EL (cell line): ENCODE data around the gene RAB24.

Experiments used
- DNase-seq: peaks from one replicate; pipeline ENCODE4 v3.0.0-alpha.2; 2016

RAB24 gene

GRCh38 chr5:177332896-177333260 lies 29.4 kb upstream of the RAB24 start:
- DNase-seq, result no peak

- DNase-seq, result no peak
Observed at GRCh38 chr5:177332031-177332895, 28.7 kb upstream of the RAB24 start.

GRCh38 chr5:177330991-177331842 lies 27.7 kb upstream of the RAB24 start:
- no peak for DNase-seq

DNA sequence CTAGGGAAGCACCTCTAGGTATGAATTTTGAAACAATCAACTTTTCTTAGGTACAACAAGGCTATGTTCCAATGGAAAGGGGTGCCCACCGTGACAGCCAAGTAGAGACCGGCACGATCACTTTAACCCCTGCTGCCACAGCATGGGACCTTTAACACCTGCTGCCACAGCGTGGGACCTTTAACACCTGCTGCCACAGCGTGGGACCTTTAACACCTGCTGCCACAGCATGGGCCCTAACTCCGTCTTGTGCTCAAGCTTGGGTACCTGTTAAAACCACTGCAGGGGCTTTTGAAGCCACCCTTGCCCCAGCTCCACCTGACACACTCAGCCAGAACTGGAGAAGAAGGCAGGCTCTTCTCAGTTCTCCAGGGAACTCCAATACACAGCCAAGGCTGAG lies 26.4 kb upstream of the RAB24 start:
- no peak for DNase-seq

DNA sequence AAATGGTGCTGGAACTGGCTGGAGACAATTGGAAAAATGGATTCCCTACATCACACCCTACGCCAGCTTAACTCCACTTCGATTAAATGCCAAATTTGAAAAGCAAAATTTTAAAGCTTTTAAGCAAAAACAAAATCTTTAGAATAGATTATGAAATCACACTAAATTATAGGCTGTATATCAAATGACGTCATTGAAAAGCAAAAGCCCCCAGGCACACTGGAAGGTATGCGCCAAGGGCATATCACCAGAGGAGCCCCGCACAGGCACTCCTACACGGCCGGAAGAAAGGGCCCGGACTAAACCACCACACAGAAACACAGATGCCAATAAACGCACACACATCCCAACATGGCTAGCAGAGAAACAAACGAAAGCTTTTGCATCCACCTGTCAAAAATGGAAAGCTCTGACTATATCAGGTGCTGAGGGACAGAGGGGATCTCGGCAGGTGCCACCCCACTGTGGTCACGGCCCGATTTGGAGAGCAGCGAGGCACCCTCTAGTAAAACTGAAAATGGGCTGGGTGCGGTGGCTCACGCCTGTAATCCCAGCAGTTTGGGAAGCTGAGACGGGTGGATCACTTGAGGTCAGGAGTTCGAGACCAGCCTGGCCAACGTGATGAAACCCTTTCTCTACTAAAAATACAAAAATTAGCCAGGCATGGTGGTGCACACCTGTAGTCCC lies 25.2 kb upstream of the RAB24 start:
- DNase-seq, result no peak

DNA sequence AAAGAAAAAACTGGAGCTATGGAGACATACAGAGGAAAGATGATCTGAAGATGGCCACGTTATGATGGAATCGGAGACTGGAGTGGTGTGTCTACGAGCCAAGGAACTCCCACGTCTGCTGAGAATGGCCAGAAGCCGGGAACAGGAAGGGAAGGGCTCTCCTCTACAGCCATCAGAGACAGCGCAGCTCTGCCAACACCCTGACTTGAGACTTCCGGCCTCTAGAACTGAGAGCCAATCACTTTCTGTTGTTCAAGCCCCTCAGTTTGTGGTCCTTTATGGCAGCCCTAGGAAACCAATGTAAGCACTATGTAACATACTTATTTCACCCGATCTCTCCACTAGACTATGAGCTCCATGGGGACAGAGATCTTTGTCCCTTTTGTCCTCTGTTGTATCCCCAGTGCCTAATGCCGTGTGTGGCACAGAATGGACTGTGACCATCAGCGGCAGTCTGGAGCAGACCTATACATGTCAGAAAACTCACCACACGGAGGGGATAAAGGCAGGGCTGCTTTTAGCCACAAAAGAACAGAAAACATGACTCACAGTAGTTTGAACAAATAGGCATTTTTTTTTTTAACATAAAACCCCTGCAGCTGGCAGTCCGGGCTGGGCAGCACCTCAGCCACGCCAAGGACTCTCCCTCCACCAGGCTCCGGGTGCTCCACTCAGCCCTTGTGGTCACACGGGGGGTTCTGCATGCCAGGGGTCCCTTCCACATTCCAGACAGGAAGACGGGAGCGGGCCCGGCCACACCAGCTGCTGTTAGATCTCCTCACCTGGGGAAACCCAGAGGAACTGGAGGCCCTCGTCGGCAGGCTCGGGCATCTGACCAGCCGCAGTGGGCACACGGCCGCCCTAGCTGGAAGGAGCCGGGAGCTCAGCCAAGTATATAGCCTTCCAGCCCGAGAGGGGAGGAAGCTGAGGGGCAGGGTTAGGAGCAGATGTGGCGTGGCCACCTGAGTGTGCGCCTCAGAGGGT lies 24.3 kb upstream of the RAB24 start:
- DNase-seq, result no peak

- DNase-seq, result peak; percentile 22
Observed at GRCh38 chr5:177325868-177326381, 22.4 kb upstream of the RAB24 start.

- no peak for DNase-seq
Observed at GRCh38 chr5:177320879-177321278, 17.4 kb upstream of the RAB24 start.

DNA sequence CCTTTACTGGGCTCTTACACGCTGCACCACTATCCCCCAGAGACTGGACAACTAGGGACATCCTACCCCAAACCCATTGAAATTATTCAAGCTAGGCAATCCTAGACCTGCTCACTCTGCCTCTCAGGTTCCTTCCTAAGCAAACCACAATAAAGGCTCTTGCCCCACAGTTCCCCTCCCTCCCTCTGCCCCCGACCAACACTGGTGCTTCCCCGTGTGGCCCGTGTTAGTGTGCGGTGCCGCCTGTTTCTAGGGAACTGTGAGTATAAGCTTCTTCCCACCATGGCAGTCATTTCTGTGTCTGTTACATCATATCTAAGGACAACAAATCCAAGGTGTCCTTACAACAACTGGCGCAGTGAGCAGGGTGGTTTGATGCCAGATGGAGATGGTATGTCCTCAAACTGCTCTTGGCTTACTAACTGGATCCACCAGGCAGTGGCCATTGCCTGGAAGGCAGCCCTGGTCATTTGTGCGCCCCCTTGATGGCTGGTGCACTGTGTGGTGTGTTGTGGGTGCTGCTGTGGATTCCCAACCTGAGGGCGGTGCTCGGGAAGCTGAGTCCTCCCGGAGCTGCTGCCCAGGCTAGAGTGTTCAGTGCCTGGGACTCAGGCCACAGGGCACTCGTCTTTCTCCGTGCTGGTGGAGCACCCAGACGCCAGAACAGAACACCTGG lies 16.5 kb upstream of the RAB24 start:
- DNase-seq, result no peak

- DNase-seq, result peak; percentile 74
Observed at GRCh38 chr5:177317959-177318377, 14.4 kb upstream of the RAB24 start.

GRCh38 chr5:177316005-177316404 lies 12.5 kb upstream of the RAB24 start:
- no peak for DNase-seq

DNA sequence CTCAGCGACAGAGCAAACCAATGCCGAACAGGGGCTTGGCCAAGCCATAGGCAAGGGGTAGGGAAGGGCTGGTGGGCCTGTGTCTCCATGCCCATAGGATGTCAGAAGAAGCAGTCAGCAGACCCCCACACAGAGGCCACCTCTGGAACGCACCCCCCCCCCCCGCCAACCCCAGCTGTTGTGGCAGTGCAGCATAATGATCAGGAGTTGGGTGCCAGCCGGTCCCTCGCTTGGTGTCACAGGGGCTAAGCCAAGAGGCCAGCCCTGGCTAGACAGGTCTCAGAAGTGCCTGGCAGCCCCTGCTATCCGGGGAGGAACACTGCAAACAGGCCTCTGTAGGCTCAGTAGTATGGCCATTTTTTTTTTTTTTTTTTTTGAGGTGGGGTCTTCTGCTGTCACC lies 11.9 kb upstream of the RAB24 start:
- no peak for DNase-seq

GRCh38 chr5:177314376-177315342 lies 11.1 kb upstream of the RAB24 start:
- DNase-seq, result no peak

- no peak for DNase-seq
Observed at GRCh38 chr5:177313561-177314259, 10.2 kb upstream of the RAB24 start.

DNA sequence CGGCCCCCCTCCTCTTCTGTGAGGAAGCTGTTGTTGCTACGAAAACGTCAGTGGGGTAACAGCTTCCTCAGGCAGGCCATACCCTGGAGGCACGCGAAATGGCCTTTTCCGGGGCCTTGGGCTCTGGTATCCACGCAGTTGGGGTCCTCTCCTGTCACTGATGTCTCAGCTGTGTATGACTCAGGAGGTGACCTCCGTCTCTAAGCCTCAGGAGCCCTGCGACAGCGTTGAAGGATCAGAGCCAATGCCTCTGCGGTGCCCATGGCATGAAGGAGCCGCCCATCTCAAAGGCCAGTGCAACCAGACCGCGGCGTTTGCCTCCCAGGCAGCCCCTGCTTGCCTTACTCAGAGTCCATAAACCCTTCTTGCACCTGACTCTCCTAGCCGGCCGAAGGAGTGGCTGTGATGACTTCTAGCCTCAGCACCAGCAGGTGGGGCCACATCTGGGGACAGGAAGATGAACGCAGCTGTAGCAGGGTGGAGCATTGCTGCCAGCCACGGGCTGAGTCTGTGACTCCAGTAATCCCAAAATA lies 9.2 kb upstream of the RAB24 start:
- DNase-seq, result no peak

DNA sequence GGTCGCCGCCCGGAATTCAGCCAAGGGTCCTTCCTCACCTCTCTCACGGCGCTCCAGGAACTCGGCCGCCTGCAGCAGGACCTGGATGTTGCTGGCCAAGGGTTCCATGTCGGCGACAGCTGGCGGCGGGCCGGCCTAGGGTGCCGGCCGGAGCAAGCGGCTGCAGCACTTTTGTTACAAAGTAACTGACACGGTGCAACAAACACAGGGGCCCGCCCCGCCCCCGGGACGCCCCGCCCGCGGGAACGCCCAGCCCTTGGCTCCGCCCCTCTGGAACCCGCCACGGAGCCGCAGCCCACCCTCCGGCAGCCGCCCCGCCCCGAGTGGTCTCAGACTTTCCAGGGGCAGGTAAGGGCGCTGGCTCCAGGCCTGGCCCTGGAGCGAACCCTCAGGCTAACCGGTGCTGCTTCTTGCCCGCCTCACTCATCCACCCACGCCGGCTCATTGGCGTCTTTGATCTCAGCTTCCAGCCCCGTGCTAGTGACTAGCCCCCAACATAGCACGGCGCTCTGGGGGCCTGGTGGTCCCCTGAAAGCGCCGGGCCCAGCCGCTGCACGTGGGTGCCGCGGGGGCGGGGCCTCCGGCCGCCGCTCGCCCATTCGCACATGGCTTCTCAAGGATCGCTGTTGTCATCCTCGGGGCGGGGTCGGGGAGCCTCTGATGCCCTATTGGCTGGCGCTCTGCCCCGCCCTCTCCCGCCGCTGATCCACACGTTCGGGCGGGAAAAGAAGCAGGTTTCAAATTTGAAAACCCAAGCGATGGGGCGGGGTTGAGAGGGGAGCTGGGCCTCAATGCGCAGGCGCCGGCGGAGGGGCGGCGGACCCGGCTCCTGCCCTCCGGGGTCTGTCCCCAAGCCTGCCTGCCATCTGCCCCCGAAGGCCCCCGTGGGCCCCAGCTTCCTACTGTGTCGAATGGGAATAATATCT lies 8.5 kb upstream of the RAB24 start, which contains the start of gene MXD3:
Gene MXD3, minus strand, starts transcription at position 176 of the 926 bp plus-strand sequence. Its CDS starts 68 bp downstream, at position 108.
- peak; percentile 97 for DNase-seq

DNA sequence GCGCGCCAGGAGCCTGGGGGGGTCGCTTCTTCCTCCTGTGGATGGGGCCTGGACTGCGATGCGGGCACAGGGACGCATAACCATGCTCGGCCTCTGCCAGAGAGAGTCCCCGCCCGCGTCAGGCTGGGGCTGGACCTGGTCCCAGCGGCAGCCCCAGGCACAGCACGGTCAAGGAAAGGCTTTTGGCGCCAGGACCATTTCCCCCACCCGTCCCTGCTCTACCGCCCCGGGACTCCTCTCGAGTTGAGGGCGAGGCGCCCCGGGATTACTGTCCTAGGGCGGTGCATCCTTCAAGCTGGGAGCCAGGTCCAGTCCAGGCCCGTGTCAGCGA lies 7.8 kb upstream of the RAB24 start:
- DNase-seq, result peak; percentile 39
